ENCODE measurements around the gene COQ10A. TPM values are rescaled to one million over a fixed set of nuclear protein-coding genes. Genes with fewer than 3 reads are reported as not detected.

COQ10A gene
- total and polyA plus RNA-seq, 2 of the 13 experiments (the other 11 are each of a cell fraction or from before 2014, with no cell fraction given) = 21.0 to 37.3 TPM

- TF ChIP-seq, protein P1, sequence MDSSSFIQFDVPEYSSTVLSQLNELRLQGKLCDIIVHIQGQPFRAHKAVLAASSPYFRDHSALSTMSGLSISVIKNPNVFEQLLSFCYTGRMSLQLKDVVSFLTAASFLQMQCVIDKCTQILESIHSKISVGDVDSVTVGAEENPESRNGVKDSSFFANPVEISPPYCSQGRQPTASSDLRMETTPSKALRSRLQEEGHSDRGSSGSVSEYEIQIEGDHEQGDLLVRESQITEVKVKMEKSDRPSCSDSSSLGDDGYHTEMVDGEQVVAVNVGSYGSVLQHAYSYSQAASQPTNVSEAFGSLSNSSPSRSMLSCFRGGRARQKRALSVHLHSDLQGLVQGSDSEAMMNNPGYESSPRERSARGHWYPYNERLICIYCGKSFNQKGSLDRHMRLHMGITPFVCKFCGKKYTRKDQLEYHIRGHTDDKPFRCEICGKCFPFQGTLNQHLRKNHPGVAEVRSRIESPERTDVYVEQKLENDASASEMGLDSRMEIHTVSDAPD (CRISPR knock-in tag; IDR thresholded peaks at IDR 0.05) = 0 out of 2 replicates have a peak, but pooled peaks have one; percentile 13
- TF ChIP-seq ZNF496 (CRISPR knock-in tag; IDR thresholded peaks at IDR 0.05; ENCODE audit: insufficient replicate concordance) = no peak
- peak; percentile 39; the same call in 1 of the 2 replicates for TF ChIP-seq ARHGAP35 (CRISPR knock-in tag; IDR thresholded peaks at IDR 0.05; ENCODE audit: borderline replicate concordance)
- peak; percentile 99 for TF ChIP-seq ZXDC (CRISPR knock-in tag; IDR thresholded peaks at IDR 0.05)
- TF ChIP-seq ZNF629 (CRISPR knock-in tag; conservative IDR thresholded peaks at IDR 0.05) = no peak
- TF ChIP-seq ZNF430 (CRISPR knock-in tag; IDR thresholded peaks at IDR 0.05) = peak; percentile 45; the same call in 1 of the 2 replicates
- TF ChIP-seq ZNF232 (CRISPR knock-in tag; IDR thresholded peaks at IDR 0.05; ENCODE audit: borderline replicate concordance) = no peak
- no peak for TF ChIP-seq XRCC5 (optimal IDR thresholded peaks at IDR 0.05; ENCODE audit: low read length)
- TF ChIP-seq TEF (CRISPR knock-in tag; IDR thresholded peaks at IDR 0.05) = no peak
- TF ChIP-seq CSRNP2 (CRISPR knock-in tag; conservative IDR thresholded peaks at IDR 0.05; ENCODE audit: low read depth) = no peak
- no peak for TF ChIP-seq NFE2L2 (IDR thresholded peaks at IDR 0.05; ENCODE audit: low read length)
- TF ChIP-seq KDM5A (IDR thresholded peaks at IDR 0.05; ENCODE audit: borderline replicate concordance, low read length) = peak; percentile 54; the same call in 1 of the 2 replicates
- no peak for TF ChIP-seq HOXA9 (CRISPR knock-in tag; IDR thresholded peaks at IDR 0.05; ENCODE audit: borderline replicate concordance)
- TF ChIP-seq AGO2 (optimal IDR thresholded peaks at IDR 0.05; ENCODE audit: low read depth, low read length) = peak; percentile 96
- no peak for TF ChIP-seq ZNF607 (CRISPR knock-in tag; IDR thresholded peaks at IDR 0.05; ENCODE audit: borderline replicate concordance)
- no peak for TF ChIP-seq ZNF205 (CRISPR knock-in tag; IDR thresholded peaks at IDR 0.05)
- TF ChIP-seq, protein P2, sequence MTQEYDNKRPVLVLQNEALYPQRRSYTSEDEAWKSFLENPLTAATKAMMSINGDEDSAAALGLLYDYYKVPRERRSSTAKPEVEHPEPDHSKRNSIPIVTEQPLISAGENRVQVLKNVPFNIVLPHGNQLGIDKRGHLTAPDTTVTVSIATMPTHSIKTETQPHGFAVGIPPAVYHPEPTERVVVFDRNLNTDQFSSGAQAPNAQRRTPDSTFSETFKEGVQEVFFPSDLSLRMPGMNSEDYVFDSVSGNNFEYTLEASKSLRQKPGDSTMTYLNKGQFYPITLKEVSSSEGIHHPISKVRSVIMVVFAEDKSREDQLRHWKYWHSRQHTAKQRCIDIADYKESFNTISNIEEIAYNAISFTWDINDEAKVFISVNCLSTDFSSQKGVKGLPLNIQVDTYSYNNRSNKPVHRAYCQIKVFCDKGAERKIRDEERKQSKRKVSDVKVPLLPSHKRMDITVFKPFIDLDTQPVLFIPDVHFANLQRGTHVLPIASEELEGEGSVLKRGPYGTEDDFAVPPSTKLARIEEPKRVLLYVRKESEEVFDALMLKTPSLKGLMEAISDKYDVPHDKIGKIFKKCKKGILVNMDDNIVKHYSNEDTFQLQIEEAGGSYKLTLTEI (CRISPR knock-in tag; conservative IDR thresholded peaks at IDR 0.05) = no peak
- TF ChIP-seq GTF2F1 (IDR thresholded peaks at IDR 0.05; ENCODE audit: low read length) = no peak
- no peak for TF ChIP-seq ONECUT2 (CRISPR knock-in tag; IDR thresholded peaks at IDR 0.05)
- TF ChIP-seq MBNL3 (CRISPR knock-in tag; conservative IDR thresholded peaks at IDR 0.05) = no peak
Measured at GRCh38 chr12:56299853-56300643, 33.3 kb downstream of the COQ10A start, which contains the start of gene CS (continued).

Measured in HepG2 (cell line).